ENCODE data around the gene PCGF1.
"Not testable (repeated sequence)": the region's sequence is repeated elsewhere in the genome, so short reads cannot be mapped to it uniquely, and the experiment has no call there.

PCGF1 gene

GRCh38 chr2:74472086-74472944 lies 35.2 kb downstream of the PCGF1 start, which contains the start of gene MRPL53:
Gene MRPL53 (minus strand): TSS chr2:74472680. CDS start chr2:74472660, 20 bp downstream.
- DNase-seq (ENCODE audit: low read depth) = peak; percentile 75
- TF ChIP-seq CTCF (IDR thresholded peaks at IDR 0.05; ENCODE audit: control insufficient read depth, insufficient read depth, low read depth, low read length, missing control alignments) = no peak
- H3K4me3 ChIP-seq (ENCODE audit: control insufficient read depth, low read depth, low read length) = peak within 1 kb of the TSS; percentile 61

- DNase-seq (ENCODE audit: low read depth) = no peak
- TF ChIP-seq CTCF (IDR thresholded peaks at IDR 0.05; ENCODE audit: control insufficient read depth, insufficient read depth, low read depth, low read length, missing control alignments) = no peak
- peak overlapping the region; percentile 61 for H3K4me3 ChIP-seq (ENCODE audit: control insufficient read depth, low read depth, low read length)
Observed at GRCh38 chr2:74471332-74472065, 36.0 kb downstream of the PCGF1 start.

- H3K4me3 ChIP-seq (ENCODE audit: control insufficient read depth, low read depth, low read length); DNase-seq (ENCODE audit: low read depth): not testable (repeated sequence)
Observed at GRCh38 chr2:74470742-74471141, 36.8 kb downstream of the PCGF1 start.

- DNase-seq (ENCODE audit: low read depth) = no peak
Observed at GRCh38 chr2:74464406-74464805, 43.1 kb downstream of the PCGF1 start.

GRCh38 chr2:74462786-74463105 lies 44.7 kb downstream of the PCGF1 start:
- TF ChIP-seq CTCF (IDR thresholded peaks at IDR 0.05; ENCODE audit: control insufficient read depth, insufficient read depth, low read depth, low read length, missing control alignments) = no peak
- no peak overlapping the region for H3K4me3 ChIP-seq (ENCODE audit: control insufficient read depth, low read depth, low read length)
- no peak for DNase-seq (ENCODE audit: low read depth)

More at GRCh38 chr2:74464406-74464805, 43.1 kb downstream of the PCGF1 start:
- peak overlapping the region; percentile 89 for H3K4me3 ChIP-seq (ENCODE audit: control insufficient read depth, low read depth, low read length)
- no peak for TF ChIP-seq CTCF (IDR thresholded peaks at IDR 0.05; ENCODE audit: control insufficient read depth, insufficient read depth, low read depth, low read length, missing control alignments)

DNA sequence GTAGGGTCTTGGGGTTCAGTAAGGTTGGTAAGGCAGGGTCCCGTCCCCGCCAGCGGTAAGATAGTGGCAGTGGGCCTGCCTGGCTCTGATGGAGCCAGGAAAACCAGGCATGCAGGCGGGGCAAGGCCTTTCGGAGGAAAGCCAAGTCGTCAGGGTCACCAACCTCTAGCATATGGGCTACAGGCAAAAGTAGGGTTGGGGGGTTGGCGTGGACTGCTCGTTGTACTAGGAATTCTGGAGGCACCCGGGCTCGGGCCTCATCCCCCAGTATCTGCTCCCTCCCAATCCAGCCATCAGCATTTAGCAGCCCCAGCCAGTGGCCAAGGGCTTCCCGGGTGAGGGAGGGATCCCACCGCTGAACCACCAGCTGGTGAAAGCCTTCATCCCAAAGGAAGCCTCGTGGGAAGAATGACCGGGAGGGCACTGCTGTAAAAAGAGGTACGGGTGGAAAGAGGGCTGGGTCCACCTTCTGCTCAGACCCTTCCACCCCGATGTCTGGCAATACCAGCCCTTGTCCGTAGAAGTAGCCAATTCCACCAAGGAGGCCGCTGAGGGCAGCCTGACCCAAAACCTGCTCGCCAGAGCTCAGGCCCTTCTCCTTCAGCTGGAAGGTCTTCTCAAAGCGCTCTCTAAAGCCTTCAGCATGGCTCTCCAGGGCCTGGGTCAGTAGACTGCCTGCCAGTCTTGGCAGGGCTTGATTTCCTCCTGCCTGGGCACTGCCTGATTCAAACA lies 45.3 kb downstream of the PCGF1 start:
- no peak for TF ChIP-seq CTCF (IDR thresholded peaks at IDR 0.05; ENCODE audit: control insufficient read depth, insufficient read depth, low read depth, low read length, missing control alignments)
- DNase-seq (ENCODE audit: low read depth) = no peak
- no peak overlapping the region for H3K4me3 ChIP-seq (ENCODE audit: control insufficient read depth, low read depth, low read length)

All from AG09309 (cell line).